CD4-positive, alpha-beta T cell treated with Interleukin-17A for 4 hours (primary cell): Measurements from ENCODE around the gene MMP17.

ENCODE experiments used
- DNase-seq: peaks from one replicate; pipeline ENCODE4 v3.0.0-alpha.2; 2020; ENCODE audit warnings: mixed read lengths

Gene MMP17

DNA sequence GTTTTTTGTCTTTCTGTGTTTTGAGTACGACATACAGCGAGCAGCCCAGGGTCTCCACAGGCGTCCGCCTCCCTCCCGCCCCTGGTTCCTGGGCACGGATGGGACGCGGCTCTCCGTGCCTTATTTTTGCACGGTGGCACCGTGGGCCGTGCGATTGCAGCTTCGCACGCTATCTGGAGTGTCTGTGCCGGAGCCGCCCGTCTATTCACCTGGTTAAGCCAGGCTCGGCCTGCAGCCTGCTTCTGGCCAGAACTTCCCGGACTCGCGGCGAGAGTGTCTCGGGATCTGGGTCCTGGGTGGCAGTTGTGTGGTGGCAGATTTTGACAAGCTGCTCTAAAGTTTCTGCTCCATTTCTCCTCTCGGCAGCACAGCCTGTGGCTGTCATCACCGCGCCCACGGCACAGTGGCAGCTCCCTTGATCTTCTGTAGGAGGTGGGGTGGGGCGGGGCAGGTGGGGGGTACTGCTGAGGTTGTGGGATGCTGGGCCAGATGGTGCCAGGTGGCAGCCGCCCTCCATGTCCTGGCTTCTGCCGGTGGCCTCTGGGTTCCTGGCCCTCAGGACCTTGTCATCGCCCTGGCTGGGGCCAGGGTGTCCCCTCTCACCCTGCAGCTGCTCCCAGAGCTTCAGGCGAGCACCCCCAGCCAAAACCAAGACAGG lies 2.9 kb downstream of the MMP17 start:
- DNase-seq, result peak; percentile 38

DNA sequence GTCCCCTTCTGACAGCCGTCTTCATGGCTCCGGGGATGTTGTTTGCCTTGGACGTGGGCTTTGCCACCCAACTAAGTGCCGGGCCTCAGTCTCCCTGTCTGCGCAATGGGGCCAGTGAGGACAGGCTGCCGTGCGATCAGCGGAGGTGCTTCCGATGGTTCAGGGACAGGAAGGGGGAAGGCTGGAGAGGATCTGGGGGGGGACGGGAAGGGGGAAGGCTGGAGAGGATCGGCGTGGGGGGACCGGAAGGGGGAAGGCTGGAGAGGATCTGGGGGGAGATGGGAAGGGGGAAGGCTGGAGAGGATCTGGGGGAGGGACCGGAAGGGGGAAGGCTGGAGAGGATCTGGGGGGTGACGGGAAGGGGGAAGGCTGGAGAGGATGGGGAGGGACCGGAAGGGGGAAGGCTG lies 3.4 kb downstream of the MMP17 start:
- no peak for DNase-seq

DNA sequence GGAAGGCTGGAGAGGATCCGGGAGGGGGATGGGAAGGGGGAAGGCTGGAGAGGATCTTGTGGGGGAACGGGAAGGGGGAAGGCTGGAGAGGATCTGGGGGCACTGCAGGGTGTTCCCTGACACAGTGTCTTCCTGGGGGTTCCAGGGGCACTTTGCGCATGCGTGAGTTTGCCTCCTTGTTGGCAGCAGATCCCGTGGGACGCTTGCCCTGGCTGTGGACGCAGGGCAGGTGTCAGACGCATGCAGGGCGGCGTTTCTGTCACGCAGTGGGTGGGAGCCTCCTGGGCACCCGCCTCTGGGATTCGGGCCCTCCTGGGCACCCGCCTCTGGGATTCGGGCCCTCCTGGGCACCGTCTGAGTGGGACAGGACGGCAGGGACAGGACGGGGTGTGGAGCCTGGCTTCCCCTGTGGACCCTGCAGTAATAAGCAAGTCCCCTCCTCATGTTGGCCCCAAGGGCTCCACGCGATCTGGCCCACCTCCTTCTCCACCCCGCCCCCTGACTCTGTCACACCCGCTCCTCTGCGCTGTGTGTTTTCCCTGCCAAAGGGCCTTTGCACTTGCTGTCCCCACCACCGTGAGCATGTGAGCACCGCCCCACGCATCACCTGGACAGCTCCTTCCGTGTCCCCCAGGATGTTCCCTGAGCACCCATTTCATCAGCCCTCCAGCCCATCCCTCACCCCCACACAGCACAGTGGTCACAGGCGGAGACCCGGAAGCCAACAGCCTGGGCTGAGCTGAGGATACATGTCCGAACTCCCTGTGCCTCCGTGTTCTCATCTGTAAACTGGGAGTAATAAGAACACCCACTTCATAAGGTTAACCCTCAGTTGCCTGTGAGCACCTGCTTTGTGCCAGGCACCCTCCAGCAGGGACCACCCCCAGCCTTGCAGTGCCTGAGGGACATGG lies 4.4 kb downstream of the MMP17 start:
- DNase-seq, result no peak

DNA sequence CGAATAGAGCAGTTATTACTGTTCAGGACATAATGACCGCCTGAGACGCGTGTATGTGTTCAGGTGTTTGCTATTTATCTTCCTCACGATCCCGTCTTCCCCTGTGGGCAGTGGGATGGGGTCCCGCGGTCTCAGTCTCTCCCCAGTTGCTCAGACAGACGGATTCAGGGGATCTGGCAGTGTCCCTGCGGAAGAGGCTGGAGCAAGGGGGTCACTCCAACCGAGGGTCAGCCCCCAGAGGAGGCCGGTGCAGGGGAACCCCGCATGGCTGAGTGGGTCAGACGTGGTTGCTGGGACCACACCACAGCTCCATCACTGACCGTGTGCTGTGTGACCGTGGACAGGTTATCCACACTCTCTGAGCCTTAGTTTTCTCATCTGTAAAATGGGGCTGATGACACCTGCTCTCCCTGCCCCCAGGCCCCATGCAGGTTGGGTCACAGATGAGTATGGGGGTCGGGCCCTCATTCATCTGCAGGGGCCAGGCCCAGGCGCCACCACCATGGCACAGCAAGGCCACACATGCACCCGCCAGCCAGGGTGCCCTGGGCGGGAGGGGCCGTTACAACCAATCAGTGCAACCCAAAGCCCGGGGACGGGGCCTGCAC lies 5.2 kb downstream of the MMP17 start:
- no peak for DNase-seq

DNA sequence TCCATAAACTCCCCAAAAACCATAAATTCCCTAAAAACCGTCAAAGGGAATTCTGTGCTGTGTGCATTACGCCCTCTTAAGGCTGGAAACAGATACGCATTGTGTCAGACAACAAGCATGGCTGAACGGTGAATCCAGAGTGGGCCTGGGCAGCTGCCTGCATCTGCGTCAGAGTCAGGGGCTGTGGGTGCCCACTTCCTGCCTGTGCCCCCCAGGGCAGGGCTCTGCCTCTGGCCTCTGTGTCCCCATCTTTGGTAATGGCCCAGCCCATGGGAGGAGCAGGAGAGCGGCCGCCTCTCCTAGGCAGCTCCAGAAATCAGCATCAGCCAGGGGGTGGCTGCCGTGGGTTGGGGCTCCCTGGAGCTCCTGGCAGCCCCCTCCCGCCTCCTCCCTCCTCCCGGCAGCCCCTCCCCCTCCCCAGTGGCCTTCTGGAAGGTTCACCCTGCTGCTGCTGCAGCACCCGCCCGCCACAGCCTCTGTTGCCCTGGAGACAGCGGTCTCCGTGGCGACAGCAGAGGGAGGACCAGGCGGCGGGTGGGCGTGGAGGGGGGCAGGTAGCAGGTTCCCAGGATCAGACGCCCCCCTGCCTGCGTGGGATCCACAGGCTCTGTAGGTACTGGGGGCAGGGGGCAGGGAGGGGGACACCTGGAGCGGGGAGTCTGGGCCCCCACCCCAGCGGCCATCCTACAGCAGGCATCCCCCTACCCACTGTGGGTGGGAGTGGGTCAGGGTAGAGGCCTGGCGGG lies 5.9 kb downstream of the MMP17 start:
- no peak for DNase-seq

DNA sequence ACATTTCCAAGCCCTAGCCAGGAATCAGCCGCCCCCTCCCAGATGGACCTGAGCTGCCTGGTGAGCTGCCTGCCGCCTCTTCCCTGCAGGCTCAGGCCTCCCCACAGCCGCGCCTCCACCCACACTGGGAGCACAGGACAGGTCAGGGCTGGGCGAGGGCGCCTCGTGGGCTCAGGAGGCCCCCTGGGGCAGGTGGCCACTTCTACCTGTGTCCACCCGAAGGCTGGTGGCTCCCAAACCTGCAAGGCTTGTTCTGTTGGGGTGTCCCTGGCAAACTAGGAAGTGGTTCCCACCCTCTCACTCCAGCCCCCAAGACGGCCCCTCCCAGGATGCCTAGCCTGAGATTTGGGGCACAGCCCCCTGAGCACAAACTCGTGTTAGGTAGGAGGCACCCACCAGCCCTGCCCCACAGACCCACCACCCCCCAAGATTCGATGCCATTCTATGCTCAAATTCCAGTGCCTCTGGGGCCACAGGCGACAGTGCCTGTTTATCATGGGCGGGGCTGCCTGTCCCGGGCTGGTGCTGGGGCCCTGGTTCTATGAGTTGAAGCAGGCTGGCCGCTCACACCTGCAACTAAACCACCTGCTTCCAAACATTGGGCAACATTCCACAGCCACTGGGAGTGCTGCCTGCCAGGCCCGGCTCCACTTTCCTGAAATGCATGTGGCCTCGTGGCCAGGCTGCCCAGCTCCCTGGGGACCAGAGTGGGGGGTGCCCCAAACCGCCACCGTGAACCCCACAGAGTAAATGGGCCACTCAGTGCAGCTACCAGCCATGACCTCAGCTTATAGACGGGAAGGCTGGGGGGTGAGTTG lies 6.8 kb downstream of the MMP17 start:
- DNase-seq, result no peak

DNA sequence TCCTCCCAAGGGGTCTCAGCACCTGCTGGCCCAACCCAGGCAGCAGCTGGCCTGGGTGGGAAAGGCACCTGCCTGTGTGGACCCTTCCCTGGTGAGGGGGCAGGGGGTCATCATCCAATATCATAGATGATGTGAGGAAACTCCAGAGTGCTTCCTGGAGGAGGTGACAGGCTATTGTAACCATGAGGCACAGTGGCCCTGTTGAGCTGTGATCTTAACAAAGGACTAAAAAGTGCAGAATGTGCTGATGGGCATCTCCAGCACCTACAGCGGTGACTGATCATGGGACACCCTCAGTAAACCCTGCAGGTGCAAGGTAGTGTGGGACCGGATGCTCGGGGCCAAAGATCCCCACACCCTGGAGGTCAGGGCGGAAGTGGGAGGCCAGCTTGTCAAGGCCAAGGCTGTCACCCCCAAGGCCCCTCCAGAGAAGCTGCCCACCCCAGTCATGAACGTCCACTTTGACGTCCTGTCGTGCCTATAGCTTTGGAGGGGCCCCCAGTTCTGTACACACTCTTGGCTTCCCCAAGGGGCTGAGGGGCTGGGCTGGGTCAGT lies 7.5 kb downstream of the MMP17 start:
- DNase-seq, result no peak

DNA sequence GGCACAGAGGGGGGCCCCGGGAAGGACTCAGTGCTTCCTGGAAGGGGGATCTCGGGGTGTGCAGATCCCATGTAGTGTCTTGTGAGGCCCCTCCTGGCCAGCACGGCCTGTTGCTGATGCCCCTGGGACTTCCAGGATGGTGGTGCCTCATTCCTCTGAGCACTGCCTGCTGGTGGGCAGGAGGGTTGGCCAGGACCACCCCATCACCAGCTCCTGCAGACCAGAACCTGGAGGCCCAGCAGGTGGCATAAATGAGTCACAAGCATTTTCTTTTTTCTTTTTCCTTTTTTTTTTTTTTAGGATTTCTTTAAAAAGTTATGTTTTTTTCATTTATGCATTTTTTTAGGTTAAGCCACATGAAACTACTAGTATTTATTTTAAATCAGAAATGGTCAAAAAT lies 8.0 kb downstream of the MMP17 start:
- no peak for DNase-seq

DNA sequence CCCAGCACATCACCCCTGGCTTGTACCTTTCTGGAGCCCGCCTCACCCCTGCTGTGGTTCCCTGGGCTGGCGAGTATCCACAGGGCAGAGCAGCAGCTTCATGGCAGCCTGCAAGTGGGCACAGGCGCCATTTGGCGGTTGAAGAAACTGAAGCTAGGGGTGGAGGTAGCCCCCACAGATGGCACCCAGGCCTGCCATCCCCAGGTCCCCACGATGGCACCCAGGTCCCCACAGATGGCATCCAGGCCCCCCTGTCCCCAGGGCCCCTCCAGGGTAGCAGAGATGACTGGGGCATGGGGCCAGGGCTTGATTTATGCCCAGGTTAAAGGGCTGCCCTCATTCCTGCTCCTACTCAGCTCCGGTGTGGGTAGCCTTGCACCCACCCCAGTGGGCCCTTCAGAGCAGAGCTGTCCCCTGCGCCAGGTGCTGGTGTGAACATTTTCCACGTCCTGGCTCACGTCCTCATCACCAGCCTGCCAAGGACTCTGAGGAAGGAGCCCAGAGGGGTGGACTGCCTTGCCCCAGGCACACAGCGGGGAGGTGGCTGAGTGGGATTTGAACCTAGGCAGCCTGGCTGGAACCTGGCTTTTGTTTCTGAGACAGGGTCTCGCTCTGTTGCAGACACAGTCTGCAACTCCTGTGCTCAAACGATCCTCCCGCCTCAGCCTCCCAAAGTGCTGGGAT lies 8.7 kb downstream of the MMP17 start:
- no peak for DNase-seq

DNA sequence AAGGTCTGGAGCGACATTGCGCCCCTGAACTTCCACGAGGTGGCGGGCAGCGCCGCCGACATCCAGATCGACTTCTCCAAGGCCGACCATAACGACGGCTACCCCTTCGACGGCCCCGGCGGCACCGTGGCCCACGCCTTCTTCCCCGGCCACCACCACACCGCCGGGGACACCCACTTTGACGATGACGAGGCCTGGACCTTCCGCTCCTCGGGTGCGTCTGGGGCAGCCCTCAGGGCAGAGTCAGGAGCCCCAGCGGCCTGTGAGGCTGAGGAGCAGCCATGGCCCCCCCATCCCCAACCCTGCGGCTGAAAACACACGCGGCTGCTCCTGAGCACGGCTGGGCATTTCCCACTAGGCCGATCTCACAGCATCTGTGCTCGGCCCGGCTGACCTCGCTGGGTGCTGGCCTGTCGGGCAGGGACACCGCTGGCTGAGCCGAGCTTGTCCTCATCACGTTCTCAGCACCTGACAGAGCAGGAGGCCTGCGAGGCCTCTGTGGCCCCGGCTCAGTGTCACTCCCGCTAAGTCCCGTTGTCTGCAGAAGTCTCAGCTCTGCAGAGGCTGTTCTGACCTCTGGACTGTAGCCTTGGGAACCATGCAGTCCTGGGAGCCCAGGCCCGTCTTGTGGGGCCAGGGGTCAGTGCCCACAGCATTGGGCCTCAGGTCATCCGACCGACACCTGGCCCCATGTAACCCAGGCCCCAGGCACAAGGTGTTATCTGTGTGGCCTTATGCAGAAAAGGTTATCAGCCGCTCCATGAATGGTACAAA lies 12.6 kb downstream of the MMP17 start:
- no peak for DNase-seq

DNA sequence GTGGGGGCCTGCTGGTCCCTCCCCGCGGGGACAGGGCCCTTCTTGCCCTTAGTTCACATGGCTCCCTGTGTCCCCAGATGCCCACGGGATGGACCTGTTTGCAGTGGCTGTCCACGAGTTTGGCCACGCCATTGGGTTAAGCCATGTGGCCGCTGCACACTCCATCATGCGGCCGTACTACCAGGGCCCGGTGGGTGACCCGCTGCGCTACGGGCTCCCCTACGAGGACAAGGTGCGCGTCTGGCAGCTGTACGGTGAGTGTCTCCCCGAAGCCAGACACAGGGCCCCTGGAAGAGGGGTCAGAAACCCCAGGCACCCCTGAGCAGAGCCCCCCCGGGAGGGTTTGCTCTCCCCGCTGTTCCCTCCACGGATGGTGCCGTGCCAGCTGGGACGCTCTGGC lies 13.4 kb downstream of the MMP17 start:
- no peak for DNase-seq

DNA sequence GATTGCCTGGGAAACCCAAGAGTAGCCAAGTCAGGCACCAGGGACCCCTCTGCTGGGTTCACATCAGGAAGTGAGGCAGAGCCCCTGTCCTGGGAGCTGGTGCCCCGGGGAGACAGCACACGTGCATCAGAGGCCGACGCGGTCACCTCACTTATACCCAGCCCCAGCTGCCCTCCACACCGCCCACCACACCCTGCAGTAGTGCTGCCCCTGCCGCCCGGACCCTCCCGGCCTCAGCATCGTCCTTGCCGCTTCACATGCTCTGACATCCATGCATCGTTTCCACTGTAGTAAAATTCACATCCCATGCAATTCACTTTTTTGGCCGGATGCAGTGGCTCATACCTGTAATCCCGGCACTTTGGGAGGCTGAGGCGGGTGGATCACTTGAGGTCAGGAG lies 14.0 kb downstream of the MMP17 start:
- no peak for DNase-seq

DNA sequence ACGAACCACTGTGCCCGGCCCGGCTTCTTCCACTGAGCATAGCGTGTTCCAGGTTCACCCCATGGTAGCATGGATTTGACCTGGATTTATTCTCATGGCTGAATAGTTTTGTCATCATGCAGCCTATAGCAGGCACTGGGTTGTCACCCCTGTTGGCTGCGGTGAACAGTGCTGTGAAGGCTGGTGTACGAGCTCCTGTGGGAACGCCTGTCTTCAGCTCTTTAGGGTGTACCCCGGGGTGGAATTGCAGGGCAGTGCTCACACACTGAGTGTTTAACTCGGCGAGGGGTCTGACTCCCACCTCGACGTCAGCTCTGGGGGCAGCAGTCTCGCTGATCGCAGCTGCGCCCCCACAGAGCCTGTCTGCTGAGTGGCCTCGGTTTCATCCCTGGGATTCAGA lies 15.3 kb downstream of the MMP17 start:
- DNase-seq, result no peak

DNA sequence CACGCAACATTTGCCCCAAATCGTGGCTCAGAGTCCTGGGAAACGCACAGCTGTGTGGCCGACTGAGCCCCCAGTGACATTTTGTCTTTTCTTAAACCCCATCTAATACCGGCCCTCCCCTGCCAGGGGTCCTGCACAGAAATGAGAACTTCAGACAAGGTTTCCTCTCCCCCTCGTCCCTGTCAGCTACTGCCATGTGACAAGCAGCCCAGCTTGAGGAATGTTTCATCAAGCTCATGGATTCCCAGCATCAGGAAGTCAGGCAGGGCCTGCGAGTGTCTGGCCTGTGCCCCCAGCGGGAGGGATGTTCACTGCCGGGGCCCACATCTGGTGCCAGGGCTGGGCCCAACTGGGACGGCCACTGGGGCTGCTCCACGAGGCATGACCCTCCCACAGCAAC lies 15.9 kb downstream of the MMP17 start:
- DNase-seq, result no peak

DNA sequence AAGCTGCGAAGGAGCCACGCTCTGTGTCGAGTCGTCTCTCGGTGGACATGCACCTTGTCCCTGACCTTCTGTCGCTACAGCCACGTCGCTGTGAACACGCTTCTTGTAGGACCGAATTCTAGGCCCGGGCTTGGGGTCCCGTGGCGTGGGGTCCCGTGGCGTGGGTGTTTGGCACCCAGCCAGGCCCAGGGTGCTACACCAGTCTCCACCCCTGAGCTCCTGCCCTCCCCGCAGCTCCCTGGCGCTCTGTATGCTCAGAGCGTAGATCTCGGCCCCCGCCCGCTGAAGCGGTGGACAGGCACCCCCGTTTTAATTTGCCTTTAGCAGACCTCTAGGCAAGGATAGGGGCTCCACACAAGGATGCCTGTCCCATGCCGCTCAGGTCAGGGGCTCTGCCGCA lies 16.5 kb downstream of the MMP17 start:
- no peak for DNase-seq

DNA sequence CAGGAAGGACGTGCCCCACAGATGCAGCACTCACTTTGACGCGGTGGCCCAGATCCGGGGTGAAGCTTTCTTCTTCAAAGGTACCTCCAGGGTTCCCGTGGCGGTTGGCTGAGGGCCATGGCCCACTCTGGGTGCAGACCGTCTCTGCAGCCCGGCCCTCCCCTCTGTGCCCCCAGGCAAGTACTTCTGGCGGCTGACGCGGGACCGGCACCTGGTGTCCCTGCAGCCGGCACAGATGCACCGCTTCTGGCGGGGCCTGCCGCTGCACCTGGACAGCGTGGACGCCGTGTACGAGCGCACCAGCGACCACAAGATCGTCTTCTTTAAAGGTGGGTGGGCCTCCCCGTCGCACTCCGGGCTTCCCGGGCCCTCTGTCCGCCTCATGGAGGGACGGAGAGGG lies 16.9 kb downstream of the MMP17 start:
- no peak for DNase-seq

DNA sequence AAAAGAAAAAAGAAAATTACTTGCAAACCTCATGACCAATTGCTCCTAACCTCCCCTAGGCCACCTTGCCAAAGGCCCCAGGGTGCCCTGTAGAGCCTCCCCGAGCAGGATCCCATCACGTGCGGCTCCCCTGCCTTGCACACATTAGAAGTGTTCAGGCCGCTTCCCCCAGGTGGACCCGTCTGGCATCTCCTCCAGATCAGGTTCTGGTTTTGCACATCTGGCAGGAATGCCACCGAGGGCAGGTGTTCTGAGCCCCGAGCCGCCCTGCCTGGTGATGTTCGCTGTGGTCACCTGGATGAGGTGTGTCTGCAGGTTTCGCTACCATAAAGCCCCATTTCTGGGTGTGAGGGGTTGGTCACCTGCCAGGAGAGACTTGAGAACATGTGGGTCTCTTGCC lies 19.3 kb downstream of the MMP17 start:
- DNase-seq, result no peak

DNA sequence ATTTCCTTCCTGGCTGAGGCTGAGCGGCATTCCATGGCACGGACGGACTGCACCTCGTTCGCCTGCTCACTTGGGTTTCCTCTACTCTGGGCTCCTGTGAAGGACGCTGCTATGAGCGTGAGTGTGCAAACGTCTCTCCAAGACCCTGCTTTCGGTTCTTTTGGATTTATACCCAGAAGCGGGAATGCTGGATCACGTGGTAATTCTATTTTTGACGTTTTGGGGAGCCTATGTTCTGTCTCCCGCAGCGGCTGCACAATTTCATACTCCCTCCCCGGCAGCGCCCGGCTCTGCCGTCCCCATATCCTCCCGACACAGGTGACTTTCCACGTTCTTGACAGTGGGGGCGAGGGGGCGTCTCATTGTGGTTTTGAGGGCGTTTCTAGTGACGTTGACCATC lies 20.6 kb downstream of the MMP17 start:
- DNase-seq, result no peak

DNA sequence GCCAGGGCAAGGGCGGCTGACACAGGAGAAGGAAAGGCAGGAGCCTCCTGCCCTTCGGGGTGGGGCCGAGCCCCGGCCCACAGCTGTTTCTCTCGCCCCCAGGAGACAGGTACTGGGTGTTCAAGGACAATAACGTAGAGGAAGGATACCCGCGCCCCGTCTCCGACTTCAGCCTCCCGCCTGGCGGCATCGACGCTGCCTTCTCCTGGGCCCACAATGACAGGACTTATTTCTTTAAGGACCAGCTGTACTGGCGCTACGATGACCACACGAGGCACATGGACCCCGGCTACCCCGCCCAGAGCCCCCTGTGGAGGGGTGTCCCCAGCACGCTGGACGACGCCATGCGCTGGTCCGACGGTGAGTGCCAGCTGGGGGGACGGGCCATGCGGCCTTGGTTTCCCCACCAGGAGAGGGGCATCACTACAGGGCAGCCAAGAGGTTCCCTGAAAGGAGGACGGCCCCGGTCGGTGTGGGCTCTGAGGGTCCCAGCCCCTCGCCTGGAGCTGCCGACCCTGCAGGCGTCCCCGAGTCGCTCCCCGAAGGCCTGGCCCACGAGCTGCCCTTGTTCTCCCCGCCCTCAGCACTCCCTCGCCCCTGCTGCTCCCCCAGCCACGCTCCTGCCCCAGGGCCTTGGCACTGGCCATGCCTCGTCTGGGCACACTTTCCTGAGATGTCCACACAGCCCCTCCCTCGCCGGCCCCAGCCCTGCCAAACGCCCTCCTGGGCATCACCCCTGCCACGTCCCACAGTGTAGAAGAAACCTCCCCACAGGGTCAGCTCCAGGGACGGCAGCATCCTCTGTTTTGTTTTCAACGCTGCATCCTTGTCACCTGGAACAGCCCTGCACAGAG lies 21.7 kb downstream of the MMP17 start:
- DNase-seq, result no peak
